PFSK-1 (cell line): Measurements from ENCODE around the gene SYCP2.

Experiments
- FOXP2 ChIP-seq: optimal IDR thresholded peaks from 2 replicates; pipeline ENCODE3; 2011; ENCODE audit warnings: borderline replicate concordance, control low read depth, inconsistent platforms; ENCODE audit not compliant: insufficient read depth; ENCODE audit errors: extremely low read length, extremely low read depth
- POLR2AphosphoS5 ChIP-seq: IDR thresholded peaks from 2 replicates; pipeline ENCODE4 v1.6.1; 2012; ENCODE audit warnings: low read depth, mild to moderate bottlenecking, control low read depth, low read length, moderate library complexity
- SIN3A ChIP-seq: IDR thresholded peaks from 2 replicates; pipeline ENCODE4 v1.6.1; 2012; ENCODE audit warnings: mild to moderate bottlenecking, low read length, moderate library complexity, borderline replicate concordance; ENCODE audit not compliant: insufficient read depth
- TAF1 ChIP-seq: IDR thresholded peaks from 2 replicates; pipeline ENCODE4 v1.6.1; 2012; ENCODE audit warnings: low read length, control low read depth, borderline replicate concordance; ENCODE audit not compliant: insufficient read depth
- TF ChIP-seq, protein P1 (sequence below), 2 experiments: IDR thresholded peaks; 2 replicates each; pipeline versions ENCODE4 v1.6.1 to v1.8.0; 2011 to 2012; ENCODE audit warnings: low read depth in 2 of 2, low read length in 2 of 2, control low read depth in 1 of 2, inconsistent platforms in 1 of 2, mild to moderate bottlenecking in 1 of 2, moderate library complexity in 1 of 2; ENCODE audit not compliant: insufficient read depth in 1 of 2

Gene SYCP2

DNA sequence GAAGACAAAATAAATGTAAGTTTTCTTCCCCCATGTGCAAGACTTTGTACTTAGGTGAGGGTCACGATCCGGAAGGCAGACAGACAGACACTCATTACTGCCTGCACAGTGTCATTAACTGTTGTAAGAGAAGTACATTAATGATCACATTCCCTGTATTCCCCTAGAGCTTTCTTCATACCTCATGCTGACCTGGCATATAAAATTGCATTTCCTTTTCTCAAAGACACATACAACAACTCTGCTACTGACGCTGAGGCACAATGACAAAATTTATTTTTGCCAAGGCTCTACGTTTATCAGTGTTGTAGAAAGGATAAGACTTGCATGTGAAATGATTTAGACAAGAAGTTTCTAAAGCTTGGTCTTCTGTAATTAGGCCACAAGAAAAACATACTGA, 3.0 kb upstream of the SYCP2 start:
- TF ChIP-seq TAF1 (no peak), FOXP2 (no peak), SIN3A (no peak), POLR2AphosphoS5 (no peak)
- TF ChIP-seq, protein P1, sequence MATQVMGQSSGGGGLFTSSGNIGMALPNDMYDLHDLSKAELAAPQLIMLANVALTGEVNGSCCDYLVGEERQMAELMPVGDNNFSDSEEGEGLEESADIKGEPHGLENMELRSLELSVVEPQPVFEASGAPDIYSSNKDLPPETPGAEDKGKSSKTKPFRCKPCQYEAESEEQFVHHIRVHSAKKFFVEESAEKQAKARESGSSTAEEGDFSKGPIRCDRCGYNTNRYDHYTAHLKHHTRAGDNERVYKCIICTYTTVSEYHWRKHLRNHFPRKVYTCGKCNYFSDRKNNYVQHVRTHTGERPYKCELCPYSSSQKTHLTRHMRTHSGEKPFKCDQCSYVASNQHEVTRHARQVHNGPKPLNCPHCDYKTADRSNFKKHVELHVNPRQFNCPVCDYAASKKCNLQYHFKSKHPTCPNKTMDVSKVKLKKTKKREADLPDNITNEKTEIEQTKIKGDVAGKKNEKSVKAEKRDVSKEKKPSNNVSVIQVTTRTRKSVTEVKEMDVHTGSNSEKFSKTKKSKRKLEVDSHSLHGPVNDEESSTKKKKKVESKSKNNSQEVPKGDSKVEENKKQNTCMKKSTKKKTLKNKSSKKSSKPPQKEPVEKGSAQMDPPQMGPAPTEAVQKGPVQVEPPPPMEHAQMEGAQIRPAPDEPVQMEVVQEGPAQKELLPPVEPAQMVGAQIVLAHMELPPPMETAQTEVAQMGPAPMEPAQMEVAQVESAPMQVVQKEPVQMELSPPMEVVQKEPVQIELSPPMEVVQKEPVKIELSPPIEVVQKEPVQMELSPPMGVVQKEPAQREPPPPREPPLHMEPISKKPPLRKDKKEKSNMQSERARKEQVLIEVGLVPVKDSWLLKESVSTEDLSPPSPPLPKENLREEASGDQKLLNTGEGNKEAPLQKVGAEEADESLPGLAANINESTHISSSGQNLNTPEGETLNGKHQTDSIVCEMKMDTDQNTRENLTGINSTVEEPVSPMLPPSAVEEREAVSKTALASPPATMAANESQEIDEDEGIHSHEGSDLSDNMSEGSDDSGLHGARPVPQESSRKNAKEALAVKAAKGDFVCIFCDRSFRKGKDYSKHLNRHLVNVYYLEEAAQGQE (IDR thresholded peaks at IDR 0.05; ENCODE audit: insufficient read depth in 1 of 2, low read depth in 2 of 2, low read length in 2 of 2): no peak

DNA sequence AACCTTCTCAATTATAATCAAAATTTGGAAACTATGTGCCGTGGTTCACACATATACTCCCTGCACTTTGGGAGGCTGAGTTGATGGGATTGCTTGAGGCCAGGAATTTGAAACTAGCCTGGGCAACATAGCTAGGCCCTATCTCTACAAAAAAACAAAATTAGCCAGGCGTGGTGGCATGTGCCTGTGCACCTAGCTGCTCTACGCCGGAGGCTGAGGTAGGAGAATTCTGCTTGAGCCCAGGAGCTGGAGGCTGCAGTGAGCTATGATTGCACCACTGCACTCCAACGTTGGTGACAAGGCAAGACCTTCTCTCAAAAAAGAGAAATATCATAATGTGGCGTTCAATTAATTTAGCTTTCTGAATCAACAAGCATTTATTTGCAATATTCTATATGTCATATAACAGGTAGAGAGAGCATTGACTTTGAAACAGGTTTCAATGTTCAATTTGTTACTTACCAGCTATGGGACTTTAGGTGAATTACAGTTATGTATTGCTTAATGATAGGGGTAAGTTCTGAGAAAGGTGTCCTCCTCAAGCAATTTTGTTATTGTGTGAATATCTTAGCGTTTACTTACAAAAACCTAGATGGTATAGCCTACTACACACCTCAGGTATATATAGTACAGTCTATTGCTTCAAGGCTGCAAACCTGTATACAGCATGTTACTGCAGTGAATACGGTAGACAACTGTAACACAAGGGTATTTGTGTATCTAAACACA, 2.2 kb upstream of the SYCP2 start:
- TF ChIP-seq TAF1: no peak
- TF ChIP-seq POLR2AphosphoS5: no peak
- TF ChIP-seq, protein P1 (IDR thresholded peaks at IDR 0.05; ENCODE audit: insufficient read depth in 1 of 2, low read depth in 2 of 2, low read length in 2 of 2): no peak
- TF ChIP-seq FOXP2: no peak
- no peak for TF ChIP-seq SIN3A

DNA sequence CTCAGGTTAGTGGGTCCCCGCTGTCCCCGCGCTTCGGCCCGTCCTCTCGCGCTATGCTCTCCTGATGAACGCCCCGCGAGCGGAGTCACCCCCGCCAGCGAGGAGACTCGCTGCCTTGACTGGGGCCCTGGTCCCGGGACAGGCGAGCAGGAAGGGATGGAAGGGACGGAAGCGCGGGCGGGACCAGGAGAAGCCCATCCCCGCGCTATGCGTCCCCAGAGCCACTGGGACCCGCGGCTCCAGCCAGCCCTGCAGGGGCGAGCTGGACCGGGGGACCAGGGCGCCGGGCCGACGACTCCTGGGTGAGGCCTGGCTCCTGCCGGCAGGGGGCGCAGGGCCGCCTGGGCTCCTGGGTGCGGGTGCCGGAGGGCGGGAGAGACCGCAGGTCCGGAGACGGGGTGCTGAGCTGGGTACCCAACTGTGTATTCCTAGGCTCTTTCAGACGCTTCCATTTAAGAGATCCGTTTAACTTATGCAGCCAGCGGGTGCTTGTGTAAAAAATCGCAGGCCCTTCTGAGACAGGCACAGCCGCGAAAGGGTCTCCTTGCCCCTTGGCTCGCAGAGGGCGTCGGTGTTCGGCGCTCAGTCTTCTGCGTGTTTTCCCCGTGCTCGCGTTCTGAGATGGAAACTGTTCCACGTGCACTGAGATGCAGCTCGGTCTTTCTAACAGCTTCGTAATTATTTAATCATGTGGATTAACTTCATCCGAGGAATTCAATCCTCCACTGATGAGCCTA, 580 bp upstream of the SYCP2 start:
- TF ChIP-seq FOXP2 (no peak), SIN3A (no peak), POLR2AphosphoS5 (no peak), TAF1 (no peak)
- TF ChIP-seq, protein P1 (IDR thresholded peaks at IDR 0.05; ENCODE audit: insufficient read depth in 1 of 2, low read depth in 2 of 2, low read length in 2 of 2): no peak

DNA sequence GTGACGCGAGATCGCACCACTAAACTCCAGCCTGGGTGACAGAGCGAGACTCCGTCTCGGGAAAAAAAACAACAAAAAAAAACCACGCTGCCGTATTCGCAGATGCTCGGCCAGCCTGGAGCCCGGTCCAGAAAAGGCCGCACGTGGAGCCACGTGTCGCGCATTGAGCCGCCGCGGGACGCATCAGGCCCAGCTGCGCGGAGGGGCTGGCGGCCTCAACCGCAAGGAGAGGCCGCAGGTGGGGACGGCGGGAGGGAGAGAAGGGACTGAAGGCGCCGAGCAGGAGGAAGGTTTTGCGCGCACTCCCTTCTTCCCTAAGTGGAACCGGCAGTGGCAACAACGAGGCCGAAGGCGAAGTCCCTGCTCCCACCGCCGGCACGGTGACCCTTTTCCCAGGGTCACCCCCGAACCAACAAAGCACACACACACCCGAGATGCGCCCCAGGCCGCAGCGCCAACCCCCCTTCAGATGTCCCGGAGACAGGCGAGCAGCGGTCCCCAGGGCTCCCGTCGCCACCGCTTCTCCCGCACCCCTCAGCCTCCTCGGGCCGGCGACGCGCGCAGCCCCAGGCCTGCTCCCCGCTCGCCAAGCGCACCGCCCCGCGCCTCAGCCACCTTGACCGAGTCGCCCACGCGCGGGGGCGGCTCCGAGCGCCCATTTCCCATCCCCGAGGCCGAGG, 681 bp downstream of the SYCP2 start:
- no peak for TF ChIP-seq FOXP2
- TF ChIP-seq, protein P1 (IDR thresholded peaks at IDR 0.05; ENCODE audit: insufficient read depth in 1 of 2, low read depth in 2 of 2, low read length in 2 of 2): no peak
- no peak for TF ChIP-seq TAF1
- no peak for TF ChIP-seq SIN3A
- no peak for TF ChIP-seq POLR2AphosphoS5
